IPS-15b (cell line): Measurements from ENCODE around the gene FAF1.
"Not testable (repeated sequence)": the region's sequence is repeated elsewhere in the genome, so short reads cannot be mapped to it uniquely, and the experiment has no call there.

Source experiments
- H3K27me3 ChIP-seq: one replicate; pipeline ENCODE4 v1.6.1; 2013; ENCODE audit warnings: low read length; ENCODE audit not compliant: control insufficient read depth, insufficient read depth
- H3K36me3 ChIP-seq: one replicate; pipeline ENCODE4 v1.6.1; 2013; ENCODE audit warnings: low read length; ENCODE audit not compliant: control insufficient read depth, insufficient read depth
- H3K4me1 ChIP-seq: one replicate; pipeline ENCODE4 v1.6.1; 2013; ENCODE audit warnings: mild to moderate bottlenecking, low read length; ENCODE audit not compliant: control insufficient read depth, insufficient read depth
- H3K4me3 ChIP-seq: one replicate; pipeline ENCODE4 v1.5.1; 2013; ENCODE audit warnings: low read depth, low read length
- H3K9ac ChIP-seq: one replicate; pipeline ENCODE4 v1.6.1; 2013; ENCODE audit warnings: low read depth, mild to moderate bottlenecking, low read length
- H3K9me3 ChIP-seq: one replicate; pipeline ENCODE4 v1.6.1; 2013; ENCODE audit warnings: mild to moderate bottlenecking, low read length; ENCODE audit not compliant: control insufficient read depth, insufficient read depth

The FAF1 gene

DNA sequence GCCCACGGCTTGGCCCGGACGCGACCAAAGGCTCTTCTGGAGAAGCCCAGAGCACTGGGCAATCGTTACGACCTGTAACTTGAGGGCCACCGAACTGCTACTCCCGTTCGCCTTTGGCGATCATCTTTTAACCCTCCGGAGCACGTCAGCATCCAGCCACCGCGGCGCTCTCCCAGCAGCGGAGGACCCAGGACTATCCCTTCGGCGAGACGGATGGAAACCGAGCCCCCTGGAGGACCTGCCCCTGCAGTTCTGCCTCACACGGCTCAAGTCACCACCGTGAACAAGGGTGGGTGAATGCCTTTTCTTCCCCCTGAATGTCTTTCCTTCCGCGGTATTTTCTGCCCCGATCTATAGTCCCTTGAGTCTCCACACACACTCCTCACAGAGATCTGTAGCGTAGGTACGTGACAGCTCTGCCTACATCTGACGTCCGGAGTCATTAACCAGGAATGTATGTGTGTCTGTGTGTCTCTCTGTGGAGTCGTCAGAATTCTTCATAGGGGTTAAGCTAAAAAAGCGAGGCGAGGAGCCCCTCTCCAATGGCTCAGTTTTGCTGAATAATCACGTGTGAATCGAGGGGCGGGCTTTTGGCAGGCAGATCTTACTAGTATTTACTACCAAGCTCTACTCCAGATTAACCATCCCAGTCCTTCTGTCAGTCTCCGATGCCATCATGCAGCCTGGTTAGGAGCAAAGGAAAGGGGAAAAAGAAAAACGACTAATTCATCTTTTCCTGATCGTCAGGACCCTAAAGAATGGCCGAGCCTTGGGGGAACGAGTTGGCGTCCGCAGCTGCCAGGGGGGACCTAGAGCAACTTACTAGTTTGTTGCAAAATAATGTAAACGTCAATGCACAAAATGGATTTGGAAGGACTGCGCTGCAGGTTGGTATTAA is 9.8 kb upstream of the FAF1 start, which contains the start of gene CDKN2C:
TSS of gene CDKN2C (plus strand) at position 635 of the 898 bp plus-strand sequence. CDS start at position 759, 124 bp downstream.
- H3K9me3 ChIP-seq: no peaks in the 10 kb centered on the region
- peak within 1 kb of the TSS; percentile 64 for H3K4me3 ChIP-seq
- no peaks in the 10 kb centered on the region for H3K4me1 ChIP-seq
- peaks cover 89% of the 10 kb centered on the region for H3K27me3 ChIP-seq
- no peaks in the 10 kb centered on the region for H3K36me3 ChIP-seq
- no peak within 1 kb of the TSS for H3K9ac ChIP-seq

- Histone ChIP-seq H3K36me3 (no peaks in the 10 kb centered on the region), H3K27me3 (peaks cover 89% of the 10 kb centered on the region), H3K4me1 (no peaks in the 10 kb centered on the region), H3K4me3 (peak overlapping the region; percentile 64), H3K9me3 (no peaks in the 10 kb centered on the region), H3K9ac (no peak overlapping the region)
Observed at GRCh38 chr1:50968821-50969610, 8.9 kb upstream of the FAF1 start.

GRCh38 chr1:50968158-50968820 is 8.2 kb upstream of the FAF1 start:
- H3K9me3 ChIP-seq: no peaks in the 10 kb centered on the region
- H3K36me3 ChIP-seq: no peaks in the 10 kb centered on the region
- H3K4me1 ChIP-seq: no peaks in the 10 kb centered on the region
- peaks cover 85% of the 10 kb centered on the region for H3K27me3 ChIP-seq
- peak overlapping the region; percentile 29 for H3K9ac ChIP-seq
- peak overlapping the region; percentile 64 for H3K4me3 ChIP-seq

GRCh38 chr1:50967416-50968157 is 7.5 kb upstream of the FAF1 start:
- no peak overlapping the region for H3K4me3 ChIP-seq
- H3K36me3 ChIP-seq: no peaks in the 10 kb centered on the region
- H3K9me3 ChIP-seq: no peaks in the 10 kb centered on the region
- no peak overlapping the region for H3K9ac ChIP-seq
- H3K4me1 ChIP-seq: no peaks in the 10 kb centered on the region
- H3K27me3 ChIP-seq: peaks cover 78% of the 10 kb centered on the region

GRCh38 chr1:50966991-50967390 is 6.9 kb upstream of the FAF1 start:
- no peak overlapping the region for H3K9ac ChIP-seq
- H3K9me3 ChIP-seq: no peaks in the 10 kb centered on the region
- H3K36me3 ChIP-seq: no peaks in the 10 kb centered on the region
- H3K27me3 ChIP-seq: peaks cover 72% of the 10 kb centered on the region
- no peaks in the 10 kb centered on the region for H3K4me1 ChIP-seq
- H3K4me3 ChIP-seq: no peak overlapping the region

- peaks cover 51% of the 10 kb centered on the region for H3K27me3 ChIP-seq
- H3K4me3 ChIP-seq: no peak overlapping the region
- no peaks in the 10 kb centered on the region for H3K9me3 ChIP-seq
- H3K4me1 ChIP-seq: no peaks in the 10 kb centered on the region
- no peak overlapping the region for H3K9ac ChIP-seq
- H3K36me3 ChIP-seq: no peaks in the 10 kb centered on the region
Observed at GRCh38 chr1:50964863-50965262, 4.8 kb upstream of the FAF1 start.

DNA sequence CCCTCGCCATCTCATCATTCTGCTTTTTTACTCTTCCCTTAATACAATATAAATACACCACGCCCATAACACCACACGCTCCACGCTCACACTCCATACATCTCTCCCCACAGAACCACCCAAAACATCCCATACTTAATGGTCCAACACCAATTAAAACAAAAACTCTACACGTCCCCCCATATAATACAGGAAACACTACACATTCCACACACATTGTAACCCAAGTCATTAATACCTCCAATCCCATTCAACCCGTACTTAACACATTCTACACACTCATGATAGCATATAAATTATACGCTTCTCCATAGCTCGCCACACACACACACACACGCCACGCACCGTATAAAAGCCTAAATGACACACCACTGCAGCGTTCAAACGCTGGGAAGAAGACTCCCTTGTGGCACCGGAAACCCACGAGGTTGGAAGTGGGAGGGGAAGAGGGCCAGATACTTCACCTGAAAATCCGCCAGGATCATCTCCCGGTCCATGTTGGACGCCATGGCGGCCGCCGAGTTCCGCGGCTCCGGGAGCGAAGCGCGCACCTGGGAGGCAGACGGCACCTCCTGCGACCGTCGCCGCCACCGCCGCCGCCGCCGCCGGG is 659 bp downstream of the FAF1 start:
- H3K4me1 ChIP-seq: no peaks in the 10 kb centered on the region
- H3K27me3 ChIP-seq: peaks cover 8% of the 10 kb centered on the region
- peak overlapping the region; percentile 69 for H3K4me3 ChIP-seq
- H3K9ac ChIP-seq: peak overlapping the region; percentile 81
- no peaks in the 10 kb centered on the region for H3K36me3 ChIP-seq
- no peaks in the 10 kb centered on the region for H3K9me3 ChIP-seq

DNA sequence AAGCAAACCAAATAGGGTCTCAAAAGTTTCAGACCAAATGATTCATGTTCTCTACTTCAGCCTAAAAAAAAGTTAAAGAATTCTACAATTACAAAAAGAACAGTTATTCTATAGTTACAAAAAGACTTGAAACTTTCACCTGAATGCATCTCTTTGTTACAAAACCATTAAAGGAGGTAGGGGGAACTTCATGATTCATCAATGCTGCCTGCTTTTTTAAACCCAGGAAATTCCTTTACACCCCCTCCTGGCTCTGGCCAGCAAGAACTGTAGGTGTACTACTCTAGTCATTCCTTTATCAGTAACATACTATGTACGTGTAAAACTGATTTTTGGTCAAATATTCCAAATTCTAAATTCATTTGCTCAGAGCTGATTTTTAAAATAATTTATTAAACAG is 5.0 kb downstream of the FAF1 start:
- H3K4me1 ChIP-seq: no peaks in the 10 kb centered on the region
- H3K9me3 ChIP-seq: no peaks in the 10 kb centered on the region
- H3K36me3 ChIP-seq: no peaks in the 10 kb centered on the region
- H3K4me3 ChIP-seq: no peak overlapping the region
- no peaks in the 10 kb centered on the region for H3K27me3 ChIP-seq
- no peak overlapping the region for H3K9ac ChIP-seq

GRCh38 chr1:50952566-50952965 is 7.5 kb downstream of the FAF1 start:
- not testable (repeated sequence) for H3K9ac ChIP-seq, H3K27me3 ChIP-seq, H3K9me3 ChIP-seq, H3K36me3 ChIP-seq, H3K4me3 ChIP-seq, H3K4me1 ChIP-seq

DNA sequence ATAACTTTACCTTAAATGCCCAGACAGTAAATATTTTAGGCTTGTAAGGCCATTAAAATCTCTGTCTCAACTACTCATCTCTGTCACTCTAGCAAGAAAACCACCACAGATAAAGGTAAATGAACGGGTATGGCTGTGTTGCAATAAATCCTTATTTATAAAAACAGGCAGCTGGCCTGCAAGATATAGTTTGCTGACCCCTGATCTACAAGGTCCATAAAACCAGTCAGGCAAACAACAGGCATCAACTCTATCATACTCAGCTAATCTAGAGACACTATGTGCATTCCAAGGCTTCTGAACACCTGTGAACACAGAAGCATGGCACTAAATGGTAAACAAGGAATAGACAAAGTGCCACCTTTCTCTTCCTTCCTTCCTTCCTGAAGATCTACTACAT is 9.7 kb downstream of the FAF1 start:
- H3K27me3 ChIP-seq: no peaks in the 10 kb centered on the region
- no peaks in the 10 kb centered on the region for H3K9me3 ChIP-seq
- H3K36me3 ChIP-seq: no peaks in the 10 kb centered on the region
- no peak overlapping the region for H3K4me3 ChIP-seq
- no peak overlapping the region for H3K9ac ChIP-seq
- H3K4me1 ChIP-seq: no peaks in the 10 kb centered on the region
